ENCODE measurements around the gene XRCC3. TPM values are rescaled to one million over a fixed set of nuclear protein-coding genes. Genes with fewer than 3 reads are reported as not detected.

Gene XRCC3
- polyA plus RNA-seq, 12 donors = 5.2 to 15.9 (median 8.1) TPM; not detected in 1

DNA sequence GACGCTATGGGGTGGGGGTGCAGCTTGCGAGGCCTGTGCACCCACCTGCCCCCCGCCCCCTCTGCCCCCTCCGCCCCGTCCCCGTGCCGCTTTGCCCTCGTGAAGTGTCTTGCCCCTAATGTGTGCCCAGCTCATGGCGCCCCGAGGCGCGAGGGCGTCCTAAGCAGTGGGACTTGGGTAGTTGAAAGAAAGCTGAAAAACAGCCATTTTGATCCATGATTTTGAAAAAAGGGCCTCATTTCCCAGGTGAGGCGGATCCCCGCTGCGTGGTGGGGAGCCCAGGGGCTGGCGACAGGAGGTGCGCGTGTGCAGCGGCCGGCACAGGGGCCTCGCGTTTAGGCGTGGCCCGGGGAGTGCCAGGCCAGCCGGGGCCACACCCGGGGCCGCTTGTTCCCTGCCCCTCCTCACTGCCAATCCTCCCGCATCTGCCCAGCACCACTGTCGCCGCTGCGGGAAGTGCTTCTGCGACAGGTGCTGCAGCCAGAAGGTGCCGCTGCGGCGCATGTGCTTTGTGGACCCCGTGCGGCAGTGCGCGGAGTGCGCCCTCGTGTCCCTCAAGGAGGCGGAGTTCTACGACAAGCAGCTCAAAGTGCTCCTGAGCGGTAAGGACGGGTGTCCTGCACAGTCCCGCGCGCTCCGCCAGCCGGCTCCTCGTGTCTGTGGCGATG lies 12.2 kb upstream of the XRCC3 start:
- DNase-seq = no peak

- DNase-seq = no peak
Observed at GRCh38 chr14:103726474-103726873, 11.2 kb upstream of the XRCC3 start.

DNA sequence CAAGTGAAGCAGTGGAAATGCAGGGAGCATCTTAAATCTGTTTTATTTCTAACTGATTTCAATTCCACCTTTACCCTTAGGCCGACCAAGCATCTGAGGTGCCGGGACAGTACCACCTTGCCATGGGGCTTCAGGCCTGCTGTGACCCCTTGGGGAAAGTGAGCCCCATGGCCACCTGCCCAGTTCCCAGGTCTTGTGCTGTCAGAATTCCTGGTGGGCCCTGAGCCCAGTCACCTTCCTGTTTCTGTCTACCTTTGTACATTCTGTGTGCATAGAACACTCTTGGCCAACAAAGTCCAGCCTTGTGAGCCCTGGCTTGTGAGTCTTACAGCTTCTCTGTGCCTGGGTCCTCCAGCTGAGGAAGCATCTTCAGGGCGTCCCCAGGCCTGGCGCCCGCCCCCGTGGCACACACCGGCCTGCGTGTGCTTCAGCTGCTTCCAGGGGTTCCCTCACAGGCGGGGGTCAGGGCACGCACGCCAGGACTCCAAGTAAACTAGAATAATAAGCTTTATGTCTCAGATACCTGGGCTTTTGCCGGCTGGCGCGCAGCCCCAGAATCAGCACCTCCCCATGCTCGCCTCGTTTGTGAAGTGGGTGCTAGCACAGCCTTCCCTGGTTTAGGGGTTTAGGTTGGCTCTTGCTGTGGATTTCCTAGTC lies 10.6 kb upstream of the XRCC3 start:
- DNase-seq = no peak

- no peak for DNase-seq
Observed at GRCh38 chr14:103725001-103725682, 9.9 kb upstream of the XRCC3 start.

- no peak for DNase-seq
Observed at GRCh38 chr14:103724116-103724515, 8.9 kb upstream of the XRCC3 start.

GRCh38 chr14:103723748-103724081 lies 8.5 kb upstream of the XRCC3 start:
- no peak for DNase-seq

DNA sequence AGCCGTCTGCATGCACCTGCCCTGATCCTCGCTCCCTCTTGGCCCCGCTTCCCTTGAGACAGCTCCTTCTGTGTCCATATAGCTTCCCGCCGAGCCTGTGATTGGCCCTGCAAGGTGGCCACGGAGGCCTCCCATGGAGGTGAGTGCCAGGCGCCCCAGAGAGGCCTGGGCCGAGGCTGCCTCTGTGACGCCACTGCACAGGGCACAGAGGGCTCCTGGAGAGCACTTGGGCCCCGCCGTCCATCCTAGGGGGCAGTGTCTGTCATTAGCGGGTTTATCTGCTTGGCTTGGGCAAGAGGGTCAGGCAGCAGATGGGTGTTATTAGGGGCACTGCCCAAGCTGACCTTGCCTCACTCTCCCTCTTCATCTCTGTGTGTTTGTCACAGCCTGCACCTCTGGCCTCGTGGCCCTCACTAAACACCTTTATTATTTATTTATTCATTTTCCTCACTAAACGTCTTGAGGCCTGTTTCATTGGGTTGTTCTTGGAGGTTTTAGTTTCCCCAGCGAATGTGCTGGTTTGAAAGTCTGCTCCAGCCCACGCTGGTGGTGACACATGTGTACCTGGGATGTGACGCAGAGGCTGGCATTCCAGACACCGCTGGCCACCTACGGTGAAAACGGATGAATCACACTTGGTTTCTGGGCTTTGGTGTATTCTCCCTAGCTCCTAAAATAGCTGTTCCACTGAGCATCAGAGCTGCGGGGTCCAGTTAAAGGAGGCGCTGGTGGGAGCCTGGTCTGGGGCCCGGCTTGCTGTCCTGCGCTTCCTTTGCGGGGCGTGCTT lies 6.3 kb upstream of the XRCC3 start:
- no peak for DNase-seq

DNA sequence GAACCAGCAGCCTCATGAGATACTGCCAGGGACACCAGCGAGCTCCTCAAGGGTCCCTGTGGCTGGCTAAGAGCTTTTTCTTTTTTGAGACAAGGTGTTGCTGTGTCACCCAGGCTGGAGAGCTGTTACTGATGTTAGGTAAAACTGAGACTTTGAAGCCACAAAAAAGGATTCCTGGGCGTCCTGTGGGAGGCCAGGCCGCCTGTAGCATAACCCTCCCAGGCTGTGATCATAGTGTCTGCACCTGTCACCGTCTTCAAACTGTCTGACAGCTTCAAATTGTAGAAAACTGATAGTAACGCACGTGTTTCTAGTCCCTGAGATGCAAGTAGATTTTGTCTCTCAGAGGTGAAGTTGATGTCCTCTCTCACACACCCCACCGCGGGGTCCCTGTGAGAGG lies 4.5 kb upstream of the XRCC3 start:
- no peak for DNase-seq

- no peak for DNase-seq
Observed at GRCh38 chr14:103718572-103718971, 3.3 kb upstream of the XRCC3 start.

GRCh38 chr14:103716899-103717411 lies 1.7 kb upstream of the XRCC3 start:
- no peak for DNase-seq

GRCh38 chr14:103716091-103716801 lies 995 bp upstream of the XRCC3 start:
- no peak for DNase-seq

GRCh38 chr14:103714063-103714724 lies 1.1 kb downstream of the XRCC3 start:
- DNase-seq = no peak

GRCh38 chr14:103713304-103714062 lies 1.8 kb downstream of the XRCC3 start:
- DNase-seq = no peak

GRCh38 chr14:103712633-103713247 lies 2.5 kb downstream of the XRCC3 start:
- DNase-seq = no peak

DNA sequence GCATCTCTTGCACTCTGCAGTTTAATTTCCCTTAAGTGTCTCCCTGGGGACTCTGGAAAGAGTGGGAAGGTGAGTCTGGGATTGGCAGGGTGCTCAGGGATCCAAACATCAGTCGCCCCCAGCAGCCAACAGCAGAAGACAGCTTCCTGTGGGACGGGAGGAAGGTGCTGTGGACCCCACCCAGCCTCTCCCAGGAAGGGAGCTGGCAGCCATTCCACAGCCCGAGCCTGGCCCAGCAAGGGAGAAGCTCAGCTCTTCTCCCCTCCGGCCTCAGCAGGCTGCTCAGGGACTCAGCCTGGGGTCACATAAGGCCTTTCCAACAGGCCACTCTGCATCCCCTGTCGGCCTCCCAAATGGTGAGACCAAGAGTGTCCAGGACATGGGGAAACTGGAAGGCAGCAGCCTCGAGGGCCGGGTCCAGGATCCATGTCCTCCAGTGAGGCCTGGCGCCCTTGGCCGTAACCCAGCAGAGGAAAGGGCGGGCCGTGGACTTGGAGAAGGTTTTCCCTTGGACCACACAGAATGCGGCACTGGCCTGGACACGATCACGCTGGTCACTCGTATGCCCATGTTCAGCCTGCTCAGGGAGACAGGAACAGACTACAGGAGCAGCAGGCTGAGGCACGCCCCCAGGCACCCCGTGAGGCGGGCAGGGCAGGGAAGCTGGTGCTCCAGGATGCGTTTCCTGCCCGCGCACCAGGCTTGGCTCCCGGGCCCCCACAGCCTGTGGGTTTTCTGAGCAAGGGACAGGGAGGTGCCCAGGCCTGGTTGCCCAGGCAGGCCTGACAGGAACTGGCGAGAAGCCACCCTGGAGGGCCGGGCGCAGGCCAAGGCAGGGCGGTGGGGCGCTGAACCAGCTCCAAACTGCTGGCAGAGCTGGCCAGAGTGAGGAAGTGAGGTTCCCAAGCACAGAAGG lies 3.5 kb downstream of the XRCC3 start:
- DNase-seq = no peak

DNA sequence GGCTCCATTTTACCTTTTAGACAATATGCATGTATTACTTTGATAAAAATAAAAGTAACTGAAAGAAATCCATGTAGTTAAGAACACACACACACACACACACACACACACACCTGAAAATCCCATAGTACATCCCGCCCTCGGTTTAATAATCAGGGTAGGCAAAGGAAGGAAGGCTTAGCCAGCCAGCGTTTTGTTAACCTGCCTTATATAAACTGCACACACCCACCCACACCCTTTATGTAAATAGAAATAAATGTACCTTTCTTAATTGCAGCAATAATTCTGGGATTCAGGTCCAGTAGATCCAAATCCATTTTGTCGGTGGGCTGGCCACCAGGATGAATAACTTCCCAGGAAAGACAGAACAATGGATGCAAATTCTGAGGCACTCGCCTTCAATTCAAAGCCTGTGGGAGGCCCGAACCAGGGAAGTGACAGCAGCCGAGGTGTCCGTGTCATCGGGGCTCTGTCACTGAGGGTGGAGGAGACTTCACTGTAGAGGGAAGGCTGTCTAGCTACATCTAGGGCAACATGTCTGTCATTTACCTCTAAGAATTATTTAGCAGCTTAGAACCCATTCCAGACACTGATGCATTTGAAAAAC lies 4.4 kb downstream of the XRCC3 start:
- no peak for DNase-seq

GRCh38 chr14:103709814-103710213 lies 5.4 kb downstream of the XRCC3 start:
- DNase-seq = no peak

- no peak for DNase-seq
Observed at GRCh38 chr14:103708750-103709187, 6.5 kb downstream of the XRCC3 start.
